GM19099 (cell line): ENCODE measurements around the gene SH3YL1.

Source experiments
- POLR2A ChIP-seq: IDR thresholded peaks from 3 replicates; pipeline ENCODE4 v1.6.1; 2011; ENCODE audit warnings: low read depth; ENCODE audit not compliant: insufficient read length; ENCODE audit errors: extremely low read depth

The SH3YL1 gene

GRCh38 chr2:223971-224760 lies 39.7 kb downstream of the SH3YL1 start:
- no peak for TF ChIP-seq POLR2A

GRCh38 chr2:223451-223850 lies 40.4 kb downstream of the SH3YL1 start:
- TF ChIP-seq POLR2A, result no peak

DNA sequence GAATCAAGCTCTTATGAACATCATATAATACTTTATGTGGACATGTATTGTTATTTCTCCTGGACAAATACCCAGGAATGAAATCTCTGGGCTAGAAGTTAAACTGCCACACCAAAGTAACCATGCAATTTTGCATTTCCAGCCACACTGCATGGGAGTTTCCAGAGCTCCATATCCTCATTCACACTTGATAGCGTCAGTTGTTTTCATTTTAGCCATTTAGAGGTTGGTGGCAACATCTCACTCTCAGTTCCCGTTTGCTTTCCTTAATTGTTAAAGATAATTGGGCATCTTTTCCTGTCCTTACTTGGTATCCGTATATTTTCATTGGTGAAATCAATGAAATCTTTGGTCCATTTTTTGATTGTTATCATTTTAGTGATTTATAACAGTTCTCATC lies 47.8 kb downstream of the SH3YL1 start:
- TF ChIP-seq POLR2A, result no peak

DNA sequence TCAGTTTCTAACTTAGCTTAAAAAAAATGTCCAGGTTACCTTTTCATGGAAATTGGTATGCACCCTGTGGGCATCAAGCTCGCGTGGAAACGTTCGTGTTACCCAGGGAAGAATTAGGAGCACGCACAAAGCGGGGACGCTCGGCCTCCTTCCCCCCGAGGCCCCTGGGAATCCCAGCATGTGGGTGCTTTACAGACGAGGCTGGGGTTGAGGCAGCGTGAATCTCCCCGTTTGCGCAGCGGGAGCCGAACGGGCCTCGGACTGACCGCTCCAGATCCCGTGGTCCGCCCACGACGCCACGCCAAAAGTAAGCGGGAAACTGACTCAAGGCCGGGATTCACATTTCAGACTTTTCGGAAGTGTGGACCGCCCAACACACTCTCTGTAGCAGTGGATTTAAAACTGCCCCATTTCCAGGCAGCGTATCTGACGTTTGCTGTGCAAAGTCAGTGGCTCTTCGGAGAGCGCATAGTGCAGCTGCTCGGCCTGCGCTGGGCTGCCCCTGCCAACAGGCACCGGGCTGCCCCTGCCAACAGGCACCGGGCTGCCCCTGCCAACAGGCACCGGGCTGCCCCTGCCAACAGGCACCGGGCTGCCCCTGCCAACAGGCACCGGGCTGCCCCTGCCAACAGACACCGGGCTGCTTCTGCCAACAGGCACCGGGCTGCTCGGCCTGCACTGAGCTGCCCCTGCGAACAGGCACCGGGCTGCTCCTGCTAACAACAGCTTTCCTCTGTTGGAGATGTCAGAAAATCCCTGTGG lies 49.7 kb downstream of the SH3YL1 start:
- no peak for TF ChIP-seq POLR2A

DNA sequence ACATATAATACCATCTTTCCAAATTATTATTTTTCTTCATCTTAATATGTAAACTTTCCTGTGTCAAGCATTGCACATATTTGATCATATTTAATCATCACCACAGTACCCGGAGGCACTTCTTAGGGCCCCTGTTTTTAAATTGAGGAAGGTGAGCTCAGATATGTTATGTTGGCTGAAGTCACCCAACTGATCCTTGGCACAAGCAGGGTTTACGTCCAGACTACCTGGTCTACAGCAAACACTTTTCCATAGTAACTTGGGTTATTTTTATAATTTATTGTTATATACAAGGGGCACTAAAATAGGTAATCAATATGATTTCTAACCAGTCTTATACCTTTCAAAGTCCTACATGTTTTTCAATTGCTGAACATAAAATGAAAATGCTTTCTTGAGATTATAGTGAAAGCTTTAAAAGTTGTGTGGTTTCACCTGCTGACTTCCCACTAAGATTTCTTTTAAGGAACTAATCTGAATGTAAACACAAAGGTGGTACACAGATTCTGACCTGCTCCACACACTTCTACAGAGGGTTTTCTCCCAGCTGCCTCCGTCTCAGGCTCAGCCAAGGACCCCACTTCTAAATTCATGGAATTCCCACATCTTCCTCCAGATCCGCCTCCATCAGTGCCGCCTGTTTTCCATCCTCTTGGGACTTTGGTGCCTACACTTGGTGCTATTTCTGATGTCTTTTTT lies 52.2 kb downstream of the SH3YL1 start:
- no peak for TF ChIP-seq POLR2A

GRCh38 chr2:210660-211059 lies 53.2 kb downstream of the SH3YL1 start:
- TF ChIP-seq POLR2A, result no peak

DNA sequence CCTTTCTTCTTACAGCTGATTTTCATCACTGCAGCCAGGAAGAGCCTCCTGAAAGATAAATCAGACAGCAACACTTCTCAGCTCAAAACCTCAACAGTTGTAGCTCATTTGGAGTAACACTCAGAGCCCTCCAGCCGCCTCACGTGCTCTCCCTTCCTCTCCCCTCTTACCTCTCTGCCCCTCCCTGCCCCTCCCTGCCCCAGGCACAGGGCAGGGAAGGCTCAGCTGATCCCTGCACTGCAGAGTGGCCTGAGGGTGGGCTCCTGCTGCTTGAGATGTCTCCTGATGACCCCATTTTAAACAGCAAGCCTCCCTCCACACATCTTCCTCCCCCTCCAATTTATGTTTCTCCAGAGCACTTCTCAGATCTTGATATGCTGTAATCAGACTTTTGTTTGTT lies 54.4 kb downstream of the SH3YL1 start:
- no peak for TF ChIP-seq POLR2A

DNA sequence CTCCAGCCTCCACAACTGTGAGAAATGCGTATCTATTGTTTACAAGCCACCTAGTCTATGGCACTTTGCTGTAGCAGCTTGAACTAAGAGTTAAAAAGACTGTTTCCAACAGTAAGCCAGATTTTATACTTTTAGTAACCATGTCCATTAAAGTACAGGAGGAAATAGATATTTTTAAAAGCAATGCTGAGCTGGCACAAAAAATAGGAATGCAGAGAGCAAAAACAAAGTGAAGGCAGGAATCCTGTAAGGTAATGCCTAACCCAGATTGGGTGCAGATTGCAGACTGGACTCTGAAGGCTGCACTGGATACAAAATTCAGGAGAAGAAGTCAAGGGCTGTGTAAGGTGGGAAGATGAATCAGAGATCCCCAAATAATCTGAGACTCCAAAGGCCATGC lies 55.5 kb downstream of the SH3YL1 start:
- TF ChIP-seq POLR2A, result no peak

GRCh38 chr2:203984-204383 lies 59.8 kb downstream of the SH3YL1 start:
- TF ChIP-seq POLR2A, result no peak

DNA sequence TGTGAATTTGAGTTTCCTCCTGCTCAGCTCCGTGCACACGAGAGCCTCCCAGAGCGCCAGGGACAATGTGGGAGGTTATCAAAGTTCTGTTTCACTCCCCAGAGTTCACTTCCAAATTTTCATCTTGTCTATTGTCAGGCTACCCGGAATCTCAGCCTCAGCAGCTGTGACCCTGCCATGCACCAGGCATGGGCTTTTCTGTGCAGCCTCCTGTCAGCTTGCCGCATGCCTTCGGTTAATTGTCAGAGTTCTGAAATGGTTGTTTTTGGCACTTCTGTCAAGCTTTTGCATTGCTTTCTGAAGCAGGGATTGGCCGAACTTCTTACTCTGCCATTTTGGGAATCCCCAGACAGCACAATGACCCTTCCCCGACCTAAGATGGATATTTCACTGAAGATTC lies 60.4 kb downstream of the SH3YL1 start:
- TF ChIP-seq POLR2A, result no peak

- TF ChIP-seq POLR2A, result no peak
Measured at GRCh38 chr2:202945-203344, 60.9 kb downstream of the SH3YL1 start.

DNA sequence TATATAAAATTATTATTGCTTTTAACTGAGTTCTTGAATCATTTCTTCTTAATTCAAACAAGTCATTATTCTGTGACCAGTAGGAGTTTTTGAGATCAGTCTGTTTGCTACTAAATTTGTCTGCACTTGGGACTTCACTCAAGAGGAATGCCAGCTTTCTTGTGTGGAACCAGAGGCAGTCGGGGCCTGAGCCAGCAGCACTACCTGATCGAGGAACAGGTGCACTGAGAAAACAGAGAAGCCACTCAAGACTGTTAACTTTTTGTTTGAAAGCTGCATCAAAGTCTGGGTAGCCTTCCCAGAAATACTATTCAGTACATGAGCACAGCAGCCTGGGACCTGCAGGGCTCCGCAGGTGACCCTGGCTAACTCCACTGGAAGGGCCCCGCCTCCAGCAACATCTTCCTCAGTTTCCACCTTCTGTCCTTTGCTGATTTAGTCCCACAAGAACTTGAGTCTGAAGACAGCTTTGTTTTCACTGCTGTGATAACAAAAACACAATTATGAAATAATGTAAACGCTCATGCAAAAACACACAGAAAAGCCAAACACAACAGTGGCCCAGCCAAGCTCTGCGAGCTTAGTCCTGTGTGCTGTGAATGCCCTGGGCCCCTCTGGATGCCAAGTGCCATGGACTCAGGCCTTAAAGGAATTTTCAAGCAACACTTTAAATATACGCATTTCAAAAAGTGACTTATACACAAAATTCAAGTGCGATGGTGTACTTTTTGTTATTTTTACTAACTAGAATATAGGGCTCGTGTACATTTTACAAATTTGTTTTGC lies 62.0 kb downstream of the SH3YL1 start:
- TF ChIP-seq POLR2A, result no peak

DNA sequence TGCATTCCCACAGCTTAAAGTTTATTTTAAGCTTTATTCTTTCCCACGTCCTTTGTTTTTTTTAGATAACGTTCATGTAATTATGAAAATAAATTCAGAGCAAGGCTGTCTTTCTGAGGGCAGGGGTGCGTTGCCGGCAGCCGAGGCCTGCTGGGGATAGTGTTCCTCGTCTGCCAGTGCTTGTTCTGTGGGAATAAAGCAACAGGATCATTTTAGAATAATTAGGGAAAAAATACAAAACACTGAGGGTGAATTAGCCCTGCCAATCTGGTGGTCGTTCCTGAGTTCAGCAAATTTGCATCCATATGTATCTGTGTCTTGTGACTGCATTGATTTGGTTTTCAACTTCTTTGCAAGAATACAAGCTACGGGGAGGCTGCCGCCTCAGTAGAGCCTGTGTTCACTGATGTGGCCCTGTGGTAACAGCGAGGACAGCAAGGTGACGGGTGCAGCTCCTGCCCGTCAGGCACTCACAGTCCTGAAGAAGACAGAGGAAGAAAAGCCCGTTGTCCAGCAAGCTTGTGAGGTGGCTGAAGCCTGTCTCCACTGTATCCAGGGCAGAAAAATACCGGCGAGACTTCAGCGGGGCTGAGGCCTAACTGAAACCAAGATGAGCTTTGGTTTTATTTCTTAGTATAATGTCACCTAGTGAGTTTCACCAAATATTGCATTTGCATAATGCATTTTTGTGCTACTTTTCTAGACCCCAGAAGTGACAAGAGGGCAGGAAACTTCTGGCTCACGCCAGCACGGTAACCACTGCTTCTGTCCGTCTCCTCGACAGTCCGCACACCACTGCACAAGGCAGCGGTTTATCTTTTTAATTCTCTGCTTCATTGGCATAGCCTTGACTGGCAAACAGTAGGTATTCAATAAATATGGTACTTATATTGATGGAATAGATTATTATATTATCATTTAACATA lies 64.5 kb downstream of the SH3YL1 start:
- no peak for TF ChIP-seq POLR2A

DNA sequence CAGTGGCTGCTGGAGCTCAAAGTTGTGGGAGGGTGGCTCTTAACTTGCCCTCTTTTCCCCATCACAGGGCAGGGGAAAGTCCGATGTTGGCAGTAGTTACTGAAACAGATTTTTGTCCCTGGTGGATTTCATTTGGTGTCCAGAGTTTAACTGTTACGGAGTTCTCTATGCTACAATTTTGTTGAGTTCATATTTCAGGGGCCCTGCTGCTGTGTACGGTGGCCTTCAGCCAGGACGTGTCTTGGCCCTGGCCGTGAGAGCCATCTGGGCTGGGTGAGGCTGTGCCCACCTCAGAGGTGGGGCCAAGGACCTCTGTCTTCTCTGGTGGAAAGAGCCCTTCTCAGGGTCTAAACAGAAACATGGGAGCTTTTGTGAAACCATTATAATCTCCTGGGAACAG lies 67.4 kb downstream of the SH3YL1 start:
- TF ChIP-seq POLR2A, result no peak
